Measurements from ENCODE around the gene GRAMD2A.

The GRAMD2A gene

GRCh38 chr15:72216079-72216478, 18.5 kb upstream of the GRAMD2A start:
- Histone ChIP-seq H3K36me3 (ENCODE audit: control insufficient read depth, insufficient read depth, low read length) (peaks cover 99% of the 10 kb centered on the region), H3K4me1 (ENCODE audit: control insufficient read depth, insufficient read depth, low read length, poor library complexity, severe bottlenecking) (no peaks in the 10 kb centered on the region), H3K4me3 (ENCODE audit: extremely low read depth, insufficient read depth, low read length, poor library complexity, severe bottlenecking) (no peak overlapping the region), H3K27ac (ENCODE audit: low read depth, low read length, severe bottlenecking) (no peak overlapping the region), H3K9me3 (ENCODE audit: control insufficient read depth, low read length) (no peaks in the 10 kb centered on the region)
- WGBS, 2 experiments (ENCODE audit: insufficient coverage in 2 of 2), result 100% methylated on average over 1 of the region's 1 CpG; no CpG with 5 or more reads in 1 of the 2 experiments

DNA sequence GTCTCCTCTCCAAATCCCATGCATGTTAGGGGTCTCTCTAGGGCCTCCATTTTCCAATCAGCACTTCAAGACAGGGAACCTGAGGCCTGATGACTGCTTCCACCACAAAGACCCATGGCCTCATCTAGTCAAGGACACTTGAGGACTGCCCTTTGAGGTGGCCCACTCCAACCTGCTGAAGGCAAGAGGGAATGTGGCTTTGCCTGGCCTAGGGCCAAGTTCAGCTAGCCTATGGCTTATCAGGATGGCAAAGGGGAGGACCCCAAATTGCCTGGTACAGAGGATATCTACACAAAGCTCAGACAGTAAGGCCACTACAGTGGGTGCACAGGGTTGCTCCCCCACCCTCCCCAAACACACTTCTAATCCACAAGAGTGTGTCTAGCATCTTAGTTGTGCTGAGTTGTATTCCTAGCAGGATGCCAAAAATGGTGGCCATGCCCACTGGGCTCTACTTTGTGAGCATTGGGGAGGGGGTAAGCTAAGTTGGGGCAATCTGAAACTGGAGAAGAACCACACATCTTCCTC, 10.0 kb upstream of the GRAMD2A start:
- Histone ChIP-seq H3K9me3 (ENCODE audit: control insufficient read depth, low read length) (no peaks in the 10 kb centered on the region), H3K27ac (ENCODE audit: low read depth, low read length, severe bottlenecking) (no peak overlapping the region), H3K36me3 (ENCODE audit: control insufficient read depth, insufficient read depth, low read length) (peaks cover 98% of the 10 kb centered on the region), H3K4me3 (ENCODE audit: extremely low read depth, insufficient read depth, low read length, poor library complexity, severe bottlenecking) (no peak overlapping the region), H3K4me1 (ENCODE audit: control insufficient read depth, insufficient read depth, low read length, poor library complexity, severe bottlenecking) (peaks cover 10% of the 10 kb centered on the region)

DNA sequence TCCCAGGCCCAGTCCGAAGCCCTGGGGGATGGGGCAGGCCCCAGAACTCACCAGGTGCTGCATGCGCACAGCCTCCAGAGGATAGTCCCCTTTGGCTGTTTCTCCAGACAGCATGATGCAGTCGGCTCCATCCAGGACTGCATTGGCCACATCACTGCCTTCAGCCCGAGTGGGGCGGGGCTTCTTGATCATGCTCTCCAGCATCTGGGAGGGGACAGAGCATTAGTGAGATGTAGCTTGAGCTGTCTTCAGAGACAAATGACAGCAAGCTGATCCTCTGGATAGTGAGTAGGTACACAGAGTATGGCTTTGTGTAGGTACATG, 9.1 kb upstream of the GRAMD2A start:
- Histone ChIP-seq H3K27ac (ENCODE audit: low read depth, low read length, severe bottlenecking) (no peak overlapping the region), H3K9me3 (ENCODE audit: control insufficient read depth, low read length) (no peaks in the 10 kb centered on the region), H3K4me3 (ENCODE audit: extremely low read depth, insufficient read depth, low read length, poor library complexity, severe bottlenecking) (no peak overlapping the region), H3K36me3 (ENCODE audit: control insufficient read depth, insufficient read depth, low read length) (peaks cover 98% of the 10 kb centered on the region), H3K4me1 (ENCODE audit: control insufficient read depth, insufficient read depth, low read length, poor library complexity, severe bottlenecking) (peaks cover 10% of the 10 kb centered on the region)
- 90 to 97% methylated on average over 4 to 5 of the region's 5 CpGs for WGBS, 2 experiments (ENCODE audit: insufficient coverage in 2 of 2)

GRCh38 chr15:72205896-72206676, 8.5 kb upstream of the GRAMD2A start:
- H3K36me3 ChIP-seq (ENCODE audit: control insufficient read depth, insufficient read depth, low read length), result peaks cover 98% of the 10 kb centered on the region
- no peak overlapping the region for H3K4me3 ChIP-seq (ENCODE audit: extremely low read depth, insufficient read depth, low read length, poor library complexity, severe bottlenecking)
- H3K27ac ChIP-seq (ENCODE audit: low read depth, low read length, severe bottlenecking), result no peak overlapping the region
- H3K9me3 ChIP-seq (ENCODE audit: control insufficient read depth, low read length), result no peaks in the 10 kb centered on the region
- H3K4me1 ChIP-seq (ENCODE audit: control insufficient read depth, insufficient read depth, low read length, poor library complexity, severe bottlenecking), result peaks cover 10% of the 10 kb centered on the region
- 94 to 95% methylated on average over 10 of the region's 10 CpGs for WGBS, 2 experiments (ENCODE audit: insufficient coverage in 2 of 2)

DNA sequence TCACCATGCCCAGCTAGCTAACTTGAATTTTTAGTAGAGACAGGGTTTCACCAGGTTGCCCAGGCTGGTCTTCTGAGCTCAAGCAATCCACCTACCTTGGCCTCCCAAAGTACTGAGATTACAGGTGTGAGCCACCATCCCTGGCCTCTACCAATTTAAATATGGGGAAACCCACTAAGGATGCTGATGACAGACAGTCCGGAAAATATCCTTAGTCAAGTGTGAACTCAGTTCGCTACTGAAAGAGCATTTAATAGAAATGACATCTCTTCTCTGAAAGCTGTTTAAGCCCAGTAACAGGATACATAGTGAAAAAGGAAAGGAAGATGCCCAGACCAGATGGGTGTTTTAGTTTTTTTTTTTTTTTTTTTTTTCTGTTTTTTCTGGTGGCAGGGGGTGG, 7.7 kb upstream of the GRAMD2A start:
- H3K36me3 ChIP-seq (ENCODE audit: control insufficient read depth, insufficient read depth, low read length), result peaks cover 98% of the 10 kb centered on the region
- H3K4me3 ChIP-seq (ENCODE audit: extremely low read depth, insufficient read depth, low read length, poor library complexity, severe bottlenecking), result no peak overlapping the region
- H3K27ac ChIP-seq (ENCODE audit: low read depth, low read length, severe bottlenecking), result no peak overlapping the region
- H3K4me1 ChIP-seq (ENCODE audit: control insufficient read depth, insufficient read depth, low read length, poor library complexity, severe bottlenecking), result peaks cover 17% of the 10 kb centered on the region
- WGBS, 2 experiments (ENCODE audit: insufficient coverage in 2 of 2), result 92 to 100% methylated on average over 2 of the region's 2 CpGs
- H3K9me3 ChIP-seq (ENCODE audit: control insufficient read depth, low read length), result no peaks in the 10 kb centered on the region

DNA sequence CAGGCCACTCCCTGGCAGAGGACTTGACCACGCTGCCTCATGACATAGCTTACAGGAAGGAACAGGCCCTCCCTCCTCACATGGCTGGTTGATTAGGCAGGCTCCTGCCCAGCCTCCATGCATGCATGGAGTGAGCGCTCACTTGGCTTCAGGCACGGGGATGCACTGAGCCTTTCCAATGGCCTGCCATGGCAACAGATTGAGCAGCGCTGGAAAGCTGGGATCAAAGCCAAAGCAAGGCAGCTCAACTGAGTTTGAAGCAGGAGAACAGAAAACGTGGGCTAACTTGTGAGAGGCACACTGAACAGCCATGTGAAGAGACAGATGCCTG, 5.9 kb upstream of the GRAMD2A start:
- Histone ChIP-seq H3K4me1 (ENCODE audit: control insufficient read depth, insufficient read depth, low read length, poor library complexity, severe bottlenecking) (peaks cover 13% of the 10 kb centered on the region), H3K9me3 (ENCODE audit: control insufficient read depth, low read length) (no peaks in the 10 kb centered on the region), H3K27ac (ENCODE audit: low read depth, low read length, severe bottlenecking) (peak overlapping the region; percentile 20), H3K4me3 (ENCODE audit: extremely low read depth, insufficient read depth, low read length, poor library complexity, severe bottlenecking) (no peak overlapping the region), H3K36me3 (ENCODE audit: control insufficient read depth, insufficient read depth, low read length) (peaks cover 99% of the 10 kb centered on the region)
- 94% methylated on average over 5 of the region's 5 CpGs for WGBS, 2 experiments (ENCODE audit: insufficient coverage in 2 of 2)

GRCh38 chr15:72202801-72203506, 5.4 kb upstream of the GRAMD2A start:
- peaks cover 97% of the 10 kb centered on the region for H3K36me3 ChIP-seq (ENCODE audit: control insufficient read depth, insufficient read depth, low read length)
- WGBS, 2 experiments (ENCODE audit: insufficient coverage in 2 of 2), result 94 to 95% methylated on average over 7 to 8 of the region's 8 CpGs

GRCh38 chr15:72202302-72202701, 4.7 kb upstream of the GRAMD2A start:
- 94 to 98% methylated on average over 13 of the region's 13 CpGs for WGBS, 2 experiments (ENCODE audit: insufficient coverage in 2 of 2)

More at GRCh38 chr15:72202801-72203506, 5.4 kb upstream of the GRAMD2A start:
- Histone ChIP-seq H3K9me3 (ENCODE audit: control insufficient read depth, low read length) (no peaks in the 10 kb centered on the region), H3K27ac (ENCODE audit: low read depth, low read length, severe bottlenecking) (no peak overlapping the region), H3K4me1 (ENCODE audit: control insufficient read depth, insufficient read depth, low read length, poor library complexity, severe bottlenecking) (peaks cover 13% of the 10 kb centered on the region), H3K4me3 (ENCODE audit: extremely low read depth, insufficient read depth, low read length, poor library complexity, severe bottlenecking) (no peak overlapping the region)

GRCh38 chr15:72201391-72201921, 3.9 kb upstream of the GRAMD2A start:
- Histone ChIP-seq H3K9me3 (ENCODE audit: control insufficient read depth, low read length) (no peaks in the 10 kb centered on the region), H3K4me3 (ENCODE audit: extremely low read depth, insufficient read depth, low read length, poor library complexity, severe bottlenecking) (no peak overlapping the region), H3K36me3 (ENCODE audit: control insufficient read depth, insufficient read depth, low read length) (peaks cover 82% of the 10 kb centered on the region), H3K27ac (ENCODE audit: low read depth, low read length, severe bottlenecking) (no peak overlapping the region), H3K4me1 (ENCODE audit: control insufficient read depth, insufficient read depth, low read length, poor library complexity, severe bottlenecking) (peaks cover 7% of the 10 kb centered on the region)
- 94 to 95% methylated on average over 3 of the region's 3 CpGs for WGBS, 2 experiments (ENCODE audit: insufficient coverage in 2 of 2)

More at GRCh38 chr15:72202302-72202701, 4.7 kb upstream of the GRAMD2A start:
- Histone ChIP-seq H3K9me3 (ENCODE audit: control insufficient read depth, low read length) (no peaks in the 10 kb centered on the region), H3K27ac (ENCODE audit: low read depth, low read length, severe bottlenecking) (no peak overlapping the region), H3K4me1 (ENCODE audit: control insufficient read depth, insufficient read depth, low read length, poor library complexity, severe bottlenecking) (peaks cover 13% of the 10 kb centered on the region), H3K4me3 (ENCODE audit: extremely low read depth, insufficient read depth, low read length, poor library complexity, severe bottlenecking) (no peak overlapping the region), H3K36me3 (ENCODE audit: control insufficient read depth, insufficient read depth, low read length) (peaks cover 91% of the 10 kb centered on the region)

- 93 to 97% methylated on average over 11 to 15 of the region's 15 CpGs for WGBS, 2 experiments (ENCODE audit: insufficient coverage in 2 of 2)
- Histone ChIP-seq H3K4me3 (ENCODE audit: extremely low read depth, insufficient read depth, low read length, poor library complexity, severe bottlenecking) (no peak overlapping the region), H3K9me3 (ENCODE audit: control insufficient read depth, low read length) (no peaks in the 10 kb centered on the region), H3K27ac (ENCODE audit: low read depth, low read length, severe bottlenecking) (no peak overlapping the region), H3K36me3 (ENCODE audit: control insufficient read depth, insufficient read depth, low read length) (peaks cover 74% of the 10 kb centered on the region), H3K4me1 (ENCODE audit: control insufficient read depth, insufficient read depth, low read length, poor library complexity, severe bottlenecking) (peaks cover 7% of the 10 kb centered on the region)
Measured at GRCh38 chr15:72200395-72201237, 3.0 kb upstream of the GRAMD2A start.

All from mesodermal cell (in vitro differentiated cells).